ENCODE measurements around the gene DYNLRB1. TPM values are rescaled to one million over a fixed set of nuclear protein-coding genes. Genes with fewer than 3 reads are reported as not detected.

Gene DYNLRB1
- total and polyA plus RNA-seq, 2 donors (not counting 1 experiment from before 2014, with no cell fraction given): 55.3 to 120 TPM

DNA sequence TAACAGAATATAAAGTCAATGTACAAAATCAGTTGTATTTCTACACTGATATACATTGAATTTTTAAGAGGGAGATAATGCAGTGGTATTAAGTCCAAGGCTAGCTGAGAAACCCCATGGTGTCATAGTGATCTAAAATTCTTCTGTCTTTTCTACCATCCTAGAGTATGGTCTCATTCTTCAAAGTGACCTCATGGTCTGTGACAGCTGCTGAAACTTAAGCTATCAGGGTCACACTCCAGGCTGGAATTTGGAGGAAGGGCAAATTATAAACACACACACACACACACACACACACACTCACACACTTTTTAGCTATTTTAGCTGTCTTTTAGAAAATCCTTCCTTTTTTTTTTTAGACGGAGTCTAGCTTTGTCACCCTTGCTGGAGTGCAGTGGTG, 47.3 kb upstream of the DYNLRB1 start:
- CTCF ChIA-PET: interaction anchor here (2.0 kb wide), 1 partner anchor 156 kb away, joined by 7 read pairs; no protein-coding TSS in a partner anchor
- ATAC-seq (ENCODE audit: low read depth) (no peak), DNase-seq (no peak)
- POLR2A ChIA-PET: no interaction called here
- Mint-ChIP-seq H3K4me1 (peaks cover 2% of the 10 kb centered on the region), H3K9me3 (ENCODE audit: insufficient read depth) (no peaks in the 10 kb centered on the region), H3K27ac (no peak overlapping the region), H3K27me3 (no peaks in the 10 kb centered on the region), H3K4me3 (no peak overlapping the region)
- no peak overlapping the region for H3K27ac ChIP-seq (ENCODE audit: low read length in 2 of 2)
- H4K20me1 ChIP-seq (ENCODE audit: control insufficient read depth, insufficient read depth, low read length, poor library complexity, severe bottlenecking): no peaks in the 10 kb centered on the region
- no peaks in the 10 kb centered on the region for H3K9me3 ChIP-seq (ENCODE audit: control extremely low read depth in 1 of 3, control insufficient read depth in 2 of 3, insufficient read depth in 1 of 3, low read length in 2 of 3)
- H3K27me3 ChIP-seq (replicated peaks in 1 of 4; ENCODE audit: control extremely low read depth in 1 of 4, control insufficient read depth in 3 of 4, insufficient read depth in 4 of 4, low read length in 3 of 4): no peaks in the 10 kb centered on the region
- H3K9ac ChIP-seq (ENCODE audit: low read length): no peak overlapping the region
- TF ChIP-seq, protein P1, sequence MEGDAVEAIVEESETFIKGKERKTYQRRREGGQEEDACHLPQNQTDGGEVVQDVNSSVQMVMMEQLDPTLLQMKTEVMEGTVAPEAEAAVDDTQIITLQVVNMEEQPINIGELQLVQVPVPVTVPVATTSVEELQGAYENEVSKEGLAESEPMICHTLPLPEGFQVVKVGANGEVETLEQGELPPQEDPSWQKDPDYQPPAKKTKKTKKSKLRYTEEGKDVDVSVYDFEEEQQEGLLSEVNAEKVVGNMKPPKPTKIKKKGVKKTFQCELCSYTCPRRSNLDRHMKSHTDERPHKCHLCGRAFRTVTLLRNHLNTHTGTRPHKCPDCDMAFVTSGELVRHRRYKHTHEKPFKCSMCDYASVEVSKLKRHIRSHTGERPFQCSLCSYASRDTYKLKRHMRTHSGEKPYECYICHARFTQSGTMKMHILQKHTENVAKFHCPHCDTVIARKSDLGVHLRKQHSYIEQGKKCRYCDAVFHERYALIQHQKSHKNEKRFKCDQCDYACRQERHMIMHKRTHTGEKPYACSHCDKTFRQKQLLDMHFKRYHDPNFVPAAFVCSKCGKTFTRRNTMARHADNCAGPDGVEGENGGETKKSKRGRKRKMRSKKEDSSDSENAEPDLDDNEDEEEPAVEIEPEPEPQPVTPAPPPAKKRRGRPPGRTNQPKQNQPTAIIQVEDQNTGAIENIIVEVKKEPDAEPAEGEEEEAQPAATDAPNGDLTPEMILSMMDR (IDR thresholded peaks at IDR 0.05): no peak
- TF ChIP-seq EZH2 (IDR thresholded peaks at IDR 0.05; ENCODE audit: borderline replicate concordance, insufficient read depth, low read depth, low read length, poor library complexity, severe bottlenecking): no peak
- WGBS (ENCODE audit: insufficient coverage): 100% methylated on average over 1 of the region's 1 CpG
- peaks cover 6 to 42% of the 10 kb centered on the region in 2 experiments for H3K36me3 ChIP-seq (replicated peaks in 1 of 2; ENCODE audit: control extremely low read depth in 1 of 2, control insufficient read depth in 1 of 2, extremely low read depth in 1 of 2, insufficient read depth in 2 of 2, low read length in 1 of 2)
- H3K4me3 ChIP-seq (ENCODE audit: control extremely low read depth in 1 of 5, extremely low read depth in 1 of 5, insufficient read depth in 1 of 5, low read depth in 2 of 5, low read length in 4 of 5): no peak overlapping the region
- intact Hi-C loops (cut with micrococcal nuclease): no loop called here
- no peaks in the 10 kb centered on the region for H3K4me1 ChIP-seq (ENCODE audit: control insufficient read depth in 2 of 2, insufficient read depth in 2 of 2, low read length in 2 of 2)
- H2AFZ ChIP-seq (ENCODE audit: insufficient read depth, low read depth, low read length, poor library complexity, severe bottlenecking): no peak overlapping the region
- no peak overlapping the region for H3K4me2 ChIP-seq (replicated peaks; ENCODE audit: low read depth, low read length, poor library complexity, severe bottlenecking)
- peaks cover 8% of the 10 kb centered on the region for H3K79me2 ChIP-seq (ENCODE audit: control insufficient read depth, insufficient read depth, low read length)

DNA sequence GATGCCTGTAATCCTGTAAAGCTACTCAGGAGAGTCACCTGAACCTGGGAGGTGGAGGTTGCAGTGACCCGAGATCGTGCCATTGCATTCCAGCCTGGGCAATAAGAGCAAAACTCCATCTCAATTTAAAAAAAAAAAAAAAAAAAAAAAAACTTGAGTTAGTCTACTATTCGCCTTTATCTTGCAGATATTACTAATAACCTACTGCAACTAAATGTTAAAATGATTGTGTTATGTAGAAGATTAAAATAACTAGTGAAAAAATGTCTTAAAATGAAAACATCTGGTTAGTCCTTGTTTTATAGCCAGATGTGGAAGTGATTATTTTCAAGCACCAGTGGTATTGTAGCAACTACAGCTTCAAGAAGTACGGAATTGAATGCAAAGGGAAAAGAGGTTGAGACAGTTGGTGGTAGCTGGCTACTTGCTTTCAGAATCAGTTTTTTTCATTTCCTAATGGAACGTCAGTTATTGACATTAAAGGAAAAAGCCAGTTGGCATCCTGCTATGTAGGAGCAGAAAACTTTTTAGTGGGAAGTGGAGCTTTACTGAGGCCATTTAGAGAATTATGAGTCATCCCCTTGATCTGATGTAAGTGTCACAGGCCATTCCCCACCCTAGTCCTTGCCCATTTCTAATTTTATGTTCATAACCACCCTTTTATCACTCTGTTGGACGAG, 43.8 kb upstream of the DYNLRB1 start:
- Mint-ChIP-seq H3K27ac (peak overlapping the region; percentile 59), H3K4me1 (peaks cover 9% of the 10 kb centered on the region), H3K27me3 (no peaks in the 10 kb centered on the region), H3K9me3 (ENCODE audit: insufficient read depth) (no peaks in the 10 kb centered on the region), H3K4me3 (no peak overlapping the region)
- TF ChIP-seq, protein P1 (IDR thresholded peaks at IDR 0.05): no peak
- TF ChIP-seq EZH2 (IDR thresholded peaks at IDR 0.05; ENCODE audit: borderline replicate concordance, insufficient read depth, low read depth, low read length, poor library complexity, severe bottlenecking): no peak
- H3K27me3 ChIP-seq (replicated peaks in 1 of 4; ENCODE audit: control extremely low read depth in 1 of 4, control insufficient read depth in 3 of 4, insufficient read depth in 4 of 4, low read length in 3 of 4): no peaks in the 10 kb centered on the region
- 96% methylated on average over 3 of the region's 6 CpGs for WGBS (ENCODE audit: insufficient coverage)
- no peak for ATAC-seq (ENCODE audit: low read depth)
- H3K9me3 ChIP-seq (ENCODE audit: control extremely low read depth in 1 of 3, control insufficient read depth in 2 of 3, insufficient read depth in 1 of 3, low read length in 2 of 3): no peaks in the 10 kb centered on the region
- H2AFZ ChIP-seq (ENCODE audit: insufficient read depth, low read depth, low read length, poor library complexity, severe bottlenecking): no peak overlapping the region
- peaks cover 3% of the 10 kb centered on the region for H3K79me2 ChIP-seq (ENCODE audit: control insufficient read depth, insufficient read depth, low read length)
- intact Hi-C loops (cut with micrococcal nuclease): no loop called here
- H3K9ac ChIP-seq (ENCODE audit: low read length): no peak overlapping the region
- no peak overlapping the region for H3K4me2 ChIP-seq (replicated peaks; ENCODE audit: low read depth, low read length, poor library complexity, severe bottlenecking)
- ChIA-PET CTCF (interaction anchor here (0.7 to 2.3 kb wide), 3 partner anchors 8 to 160 kb away, joined by 3 to 21 read pairs (median 4); no protein-coding TSS in a partner anchor), POLR2A (no interaction called here)
- H3K4me3 ChIP-seq (ENCODE audit: control extremely low read depth in 1 of 5, extremely low read depth in 1 of 5, insufficient read depth in 1 of 5, low read depth in 2 of 5, low read length in 4 of 5): no peak overlapping the region
- no peak for DNase-seq
- no peak overlapping the region for H3K27ac ChIP-seq (ENCODE audit: low read length in 2 of 2)
- no peaks in the 10 kb centered on the region for H4K20me1 ChIP-seq (ENCODE audit: control insufficient read depth, insufficient read depth, low read length, poor library complexity, severe bottlenecking)
- peaks cover 0 to 3% of the 10 kb centered on the region in 2 donors for H3K4me1 ChIP-seq (ENCODE audit: control insufficient read depth in 2 of 2, insufficient read depth in 2 of 2, low read length in 2 of 2)
- peaks cover 4 to 40% of the 10 kb centered on the region in 2 experiments for H3K36me3 ChIP-seq (replicated peaks in 1 of 2; ENCODE audit: control extremely low read depth in 1 of 2, control insufficient read depth in 1 of 2, extremely low read depth in 1 of 2, insufficient read depth in 2 of 2, low read length in 1 of 2)

Data from B cell (primary cell).